ENCODE measurements around the gene PRKCH.

Gene PRKCH

DNA sequence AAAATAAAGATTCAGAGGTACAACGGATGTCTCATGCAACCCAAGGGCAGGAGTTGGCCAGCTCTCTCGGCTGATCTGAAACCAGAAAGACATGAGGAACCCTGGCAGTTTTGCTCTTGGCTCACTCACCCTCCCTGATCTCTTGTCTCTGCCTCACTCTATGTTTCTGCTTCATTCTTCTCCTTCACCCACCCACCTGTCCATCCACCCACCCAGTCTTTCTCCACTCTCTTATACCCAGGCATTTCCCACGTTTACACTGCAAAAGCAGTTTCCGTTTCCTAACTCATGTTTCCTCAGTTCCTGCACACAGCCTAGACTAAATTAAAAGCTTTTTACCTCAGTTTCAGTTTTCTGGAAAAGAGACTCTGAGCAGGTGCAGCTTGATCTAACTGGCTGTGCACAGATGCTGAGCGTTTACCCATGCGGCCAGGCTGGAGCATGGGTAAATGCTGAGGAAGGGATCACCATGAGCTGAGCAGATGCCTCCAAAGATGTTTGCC, 157.6 kb downstream of the PRKCH start:
- no peak for DNase-seq

DNA sequence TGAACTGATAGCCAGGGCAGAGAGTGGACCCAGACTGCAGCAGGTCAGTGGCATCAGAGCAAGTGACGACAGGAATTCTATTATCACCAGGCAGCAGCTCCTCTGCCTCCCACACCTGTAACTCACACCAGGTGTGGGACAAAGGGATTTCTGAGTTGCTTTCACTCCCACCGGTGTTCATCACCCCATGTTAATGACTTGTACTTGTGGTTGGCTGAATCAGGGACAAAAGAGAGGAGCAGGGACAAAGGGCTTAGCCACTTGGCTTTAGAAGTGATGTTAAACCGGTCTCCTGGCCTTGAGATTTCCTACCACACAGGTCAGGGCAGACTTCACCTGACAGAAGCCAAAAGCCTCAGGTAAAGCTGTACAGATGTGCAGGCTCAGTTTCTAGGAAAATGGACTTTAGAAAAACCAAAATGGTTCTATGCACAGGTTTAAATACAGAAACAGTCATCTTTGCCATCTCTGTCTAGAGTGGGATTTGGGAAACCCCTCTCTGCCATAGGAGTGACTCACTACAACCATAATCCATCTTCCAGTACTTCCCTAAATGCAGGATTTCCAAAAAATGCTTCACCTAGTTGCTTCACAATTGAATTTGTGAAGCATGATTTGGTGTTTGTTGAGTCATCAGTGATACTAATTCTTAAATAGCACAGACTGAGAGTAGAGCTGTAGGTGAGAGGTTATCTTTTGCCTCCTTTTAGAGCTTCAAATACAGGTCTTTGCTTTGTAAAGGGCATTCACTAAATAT, 158.5 kb downstream of the PRKCH start:
- DNase-seq: no peak

GRCh38 chr14:61480704-61481285, 159.4 kb downstream of the PRKCH start:
- no peak for DNase-seq

- DNase-seq: no peak
Measured at GRCh38 chr14:61481701-61482100, 160.3 kb downstream of the PRKCH start.

DNA sequence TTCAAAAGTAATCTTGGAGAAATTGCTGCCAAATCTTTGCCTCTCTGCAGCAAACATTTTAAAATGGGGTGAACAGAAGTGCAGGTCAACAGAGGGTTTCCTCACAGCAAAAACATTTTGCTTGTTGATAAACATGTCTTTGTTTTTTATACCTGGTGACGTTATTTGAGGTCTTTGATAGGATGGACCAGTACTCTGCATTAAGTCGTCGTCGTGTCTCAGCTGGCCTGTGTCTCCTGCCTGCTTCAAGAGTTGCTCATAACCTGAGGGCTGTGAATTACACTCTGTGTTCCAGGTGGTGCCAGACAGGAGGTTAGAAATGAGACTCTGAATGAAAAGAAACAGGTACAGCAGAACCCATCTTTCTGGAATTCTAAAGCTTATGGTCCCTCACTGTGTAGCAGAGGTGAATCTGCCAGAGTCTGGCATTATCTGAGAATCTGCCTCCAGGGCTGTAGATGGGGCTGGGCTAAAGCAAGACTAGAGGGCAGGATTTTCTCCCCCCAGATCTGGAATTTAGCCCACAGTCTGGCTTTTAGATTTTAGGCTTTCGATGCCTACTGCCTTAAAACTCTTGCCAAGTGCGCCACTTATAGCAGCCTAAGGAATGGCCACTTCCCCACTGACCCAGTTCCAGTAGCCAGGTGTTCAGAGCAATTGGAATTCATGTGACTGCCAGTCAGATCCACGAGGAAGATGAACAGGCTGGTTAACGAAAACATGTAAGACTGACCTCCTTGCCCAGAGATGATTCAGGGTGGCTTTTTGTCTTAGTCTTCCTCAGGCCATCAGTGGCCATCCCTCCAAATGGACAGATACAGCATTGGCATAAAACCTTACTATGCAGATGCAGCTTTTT, 161.2 kb downstream of the PRKCH start:
- DNase-seq: no peak

DNA sequence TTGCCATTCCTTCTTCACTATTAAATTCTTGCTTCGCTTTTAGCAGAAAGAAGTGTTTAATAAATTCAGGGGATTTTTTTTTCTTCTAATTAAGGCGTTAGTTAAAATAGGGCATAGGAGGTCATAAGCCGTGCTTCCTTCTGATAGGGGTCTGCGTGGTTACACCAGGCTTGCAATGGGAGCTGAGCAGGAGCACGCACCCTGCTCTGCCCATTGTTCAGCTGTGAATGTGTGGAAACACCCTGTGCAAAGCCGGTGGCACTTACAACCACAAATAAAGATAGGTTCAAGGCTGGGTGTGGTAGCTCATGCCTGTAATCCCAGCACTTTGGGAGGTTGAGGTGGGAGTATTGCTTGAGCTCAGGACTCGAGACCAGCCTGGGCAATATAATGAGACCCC, 162.1 kb downstream of the PRKCH start:
- peak; percentile 36 for DNase-seq

- no peak for DNase-seq
Measured at GRCh38 chr14:61484031-61484430, 162.7 kb downstream of the PRKCH start.

DNA sequence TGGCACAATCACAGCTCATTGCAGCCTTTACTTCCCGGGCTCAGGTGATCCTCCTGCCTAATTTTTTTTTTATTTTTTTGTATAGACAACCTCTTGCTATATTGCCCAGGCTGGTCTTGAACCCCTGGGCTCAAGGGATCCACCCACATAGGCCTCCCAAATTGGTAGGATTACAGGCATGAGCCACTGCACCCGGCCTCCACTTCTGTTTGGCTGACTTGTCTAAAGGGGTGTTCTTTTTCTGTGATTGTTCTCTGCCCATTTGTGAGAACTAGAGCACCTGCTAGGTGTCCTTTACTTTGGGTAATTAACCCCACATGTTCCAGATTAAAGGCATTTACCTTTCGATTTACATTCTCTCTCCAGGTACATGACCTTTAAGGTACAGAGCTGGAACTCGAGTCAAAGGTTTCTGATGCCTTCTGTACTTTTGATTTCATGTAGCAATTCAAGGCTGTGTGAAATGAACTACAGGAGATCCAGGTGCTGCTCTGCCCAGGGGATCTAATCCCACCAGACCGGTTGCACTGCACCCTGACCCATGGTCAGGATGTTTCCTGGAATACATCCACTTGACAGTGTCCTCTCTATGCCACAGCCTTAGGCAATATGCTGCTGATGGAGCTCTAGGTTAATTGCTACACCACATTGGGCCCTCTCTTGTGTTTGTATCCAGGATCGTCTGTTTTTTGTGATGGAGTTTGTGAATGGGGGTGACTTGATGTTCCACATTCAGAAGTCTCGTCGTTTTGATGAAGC, 163.6 kb downstream of the PRKCH start:
- DNase-seq: no peak

GRCh38 chr14:61485661-61486060, 164.3 kb downstream of the PRKCH start:
- DNase-seq: no peak

DNA sequence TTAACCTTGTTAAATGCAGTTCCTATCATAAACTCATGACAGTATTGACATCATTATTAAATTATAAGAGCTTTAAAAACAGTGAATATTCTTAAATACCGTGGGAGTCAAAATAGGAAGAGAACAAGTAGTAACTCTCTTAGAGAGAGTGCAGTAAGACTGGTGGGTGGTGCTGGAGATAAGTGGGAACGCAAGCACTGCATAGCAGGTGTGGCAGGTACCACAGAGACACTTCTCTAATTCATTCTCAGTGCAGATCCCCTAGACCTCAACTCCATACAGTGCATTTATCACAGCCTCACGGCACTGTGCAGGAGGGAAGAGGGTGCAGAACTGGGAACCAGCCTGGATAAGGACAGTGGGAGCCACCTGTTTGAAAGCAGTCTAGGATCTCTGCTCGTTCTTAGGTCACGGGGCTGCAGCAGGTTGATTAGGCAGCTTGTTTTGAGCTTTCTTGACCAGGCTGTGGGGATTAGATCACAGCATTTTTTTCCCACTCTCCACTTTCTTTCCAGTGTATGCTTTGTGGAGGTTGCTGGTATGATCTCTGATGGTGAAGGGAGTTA, 165.6 kb downstream of the PRKCH start:
- no peak for DNase-seq

- DNase-seq: peak; percentile 27
Measured at GRCh38 chr14:61488417-61489401, 167.3 kb downstream of the PRKCH start.

DNA sequence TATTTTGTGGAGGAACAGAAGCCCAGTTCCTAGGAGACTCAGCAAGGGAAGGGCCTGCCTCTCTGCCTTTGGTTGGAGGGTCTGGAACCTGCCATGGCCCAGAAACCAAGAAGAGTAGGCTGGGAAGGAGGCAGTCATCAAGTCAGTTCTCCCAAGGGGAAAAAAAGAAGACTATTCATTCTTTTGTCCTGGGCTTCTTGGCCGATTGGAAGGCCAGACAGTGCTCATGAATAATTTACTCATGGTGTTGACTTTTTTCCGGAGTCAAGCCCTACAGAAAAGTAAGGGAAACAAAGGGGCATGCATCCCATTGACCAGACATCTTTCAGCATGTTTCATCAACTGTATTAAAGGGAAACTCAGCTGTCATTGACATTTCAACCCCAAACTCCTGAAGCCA, 168.1 kb downstream of the PRKCH start:
- no peak for DNase-seq

GRCh38 chr14:61489932-61490331, 168.6 kb downstream of the PRKCH start:
- no peak for DNase-seq

DNA sequence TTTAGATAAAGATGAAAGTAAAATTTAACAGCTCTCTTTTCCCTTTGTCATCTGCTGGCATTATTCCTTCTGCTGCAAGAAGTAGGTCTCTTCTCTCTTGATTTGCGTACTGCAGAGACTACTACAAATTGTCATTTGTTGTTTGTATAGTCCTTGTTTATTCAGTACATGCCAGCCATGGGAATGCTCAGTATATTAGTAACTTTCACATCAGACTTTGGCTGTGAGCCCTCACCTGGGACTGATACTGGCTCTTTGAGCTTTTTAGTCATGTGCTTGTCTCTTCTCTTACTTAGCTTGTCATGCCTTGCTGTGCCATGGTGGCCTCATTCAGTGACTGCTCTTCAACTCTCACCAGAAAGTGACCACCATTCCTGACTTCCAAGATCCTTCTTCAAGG, 169.8 kb downstream of the PRKCH start:
- DNase-seq: no peak

GRCh38 chr14:61491876-61492434, 170.6 kb downstream of the PRKCH start:
- no peak for DNase-seq

GRCh38 chr14:61492474-61492873, 171.1 kb downstream of the PRKCH start:
- no peak for DNase-seq

- no peak for DNase-seq
Measured at GRCh38 chr14:61493239-61493638, 171.9 kb downstream of the PRKCH start.

- DNase-seq: no peak
Measured at GRCh38 chr14:61494018-61494417, 172.6 kb downstream of the PRKCH start.

DNA sequence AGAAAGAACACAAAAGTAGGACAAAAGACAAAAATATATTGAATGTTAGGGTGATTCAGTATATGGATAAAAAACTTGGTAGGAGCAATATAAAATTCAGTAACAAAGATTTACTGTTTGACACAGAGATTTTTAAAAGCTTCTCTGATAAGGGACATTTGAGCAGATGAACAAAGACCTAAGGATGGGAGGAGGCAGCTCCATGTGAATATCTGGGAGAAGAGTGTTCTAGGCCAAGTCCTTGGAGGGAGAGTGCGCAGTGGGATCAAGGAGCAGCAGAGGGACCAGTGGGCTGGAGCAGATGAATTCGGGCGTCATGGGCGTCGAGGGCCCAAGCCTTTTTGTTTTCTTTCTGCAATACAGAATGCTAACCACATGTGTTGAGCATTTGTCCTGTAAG, 174.4 kb downstream of the PRKCH start:
- no peak for DNase-seq

DNA sequence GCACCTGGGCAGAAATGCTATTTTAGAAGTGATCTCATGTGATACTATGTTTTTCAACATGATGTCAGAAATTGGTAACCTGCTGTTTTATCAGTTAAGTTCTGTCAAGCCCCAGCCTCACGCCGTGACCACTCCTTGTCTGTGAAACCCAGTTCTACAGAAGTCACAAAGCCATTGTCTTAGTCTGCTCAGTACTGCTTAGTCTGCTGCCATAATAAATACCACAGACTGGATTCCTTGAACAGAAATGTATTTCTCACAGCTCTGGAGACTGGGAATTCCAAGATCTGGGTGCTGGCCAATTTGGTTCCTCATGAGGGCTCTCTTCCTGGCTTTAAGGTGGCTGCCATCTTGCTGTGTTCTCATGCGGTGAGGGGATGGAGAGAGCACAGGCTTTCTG, 176.9 kb downstream of the PRKCH start:
- no peak for DNase-seq

- no peak for DNase-seq
Measured at GRCh38 chr14:61498811-61499210, 177.4 kb downstream of the PRKCH start.
